Activated T-helper 1 cell treated with Interleukin-2 at 50 U/mL for 16 hours (primary cell): ENCODE measurements around the gene TMEM50A.
A peak's percentile ranks its signal among the peaks of the same experiment; 100 is the strongest.
"Not testable (repeated sequence)": the region's sequence is repeated elsewhere in the genome, so short reads cannot be mapped to it uniquely, and the experiment has no call there.

ENCODE experiments used
- DNase-seq: peaks from one replicate; pipeline ENCODE4 v3.0.0-alpha.2; 2020; ENCODE audit warnings: low read depth

TMEM50A gene

DNA sequence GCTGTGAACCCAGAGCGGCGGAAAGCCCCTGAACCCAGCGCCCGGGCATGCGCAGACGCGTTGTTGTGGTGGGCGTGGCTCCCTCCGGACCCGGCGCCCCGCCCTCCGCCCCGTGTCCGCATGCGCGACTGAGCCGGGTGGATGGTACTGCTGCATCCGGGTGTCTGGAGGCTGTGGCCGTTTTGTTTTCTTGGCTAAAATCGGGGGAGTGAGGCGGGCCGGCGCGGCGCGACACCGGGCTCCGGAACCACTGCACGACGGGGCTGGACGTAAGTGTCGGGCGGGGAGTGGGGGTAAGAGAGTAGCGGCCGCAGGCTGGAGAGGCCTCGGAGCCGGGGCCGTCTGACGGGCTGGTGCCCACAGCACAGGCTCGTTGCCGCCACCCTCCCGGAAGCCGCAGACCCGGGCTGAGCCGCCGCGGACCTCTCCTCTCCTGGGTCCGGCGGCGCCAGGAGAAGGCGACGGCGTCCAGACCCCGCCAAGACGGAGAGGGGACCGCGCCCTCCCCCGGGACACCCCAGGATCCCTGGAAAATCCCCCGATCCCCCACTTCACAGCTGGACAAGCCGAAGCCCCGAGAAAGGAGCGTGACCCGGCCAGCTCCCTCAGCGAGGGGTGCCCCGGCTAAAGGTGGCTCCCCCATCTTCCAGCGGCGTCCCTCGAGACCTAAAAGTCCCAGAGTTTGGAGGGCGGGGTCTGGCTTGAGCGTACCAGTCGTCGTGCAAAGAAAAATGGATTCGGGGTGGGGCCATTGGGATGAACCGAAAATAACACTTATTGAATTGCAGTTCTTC, at the start of gene TMEM50A:
Gene TMEM50A, plus strand, starts transcription at position 147 of the 794 bp plus-strand sequence. CDS start 2,153 bp downstream, outside the sequence.
- peak; percentile 87 for DNase-seq

DNA sequence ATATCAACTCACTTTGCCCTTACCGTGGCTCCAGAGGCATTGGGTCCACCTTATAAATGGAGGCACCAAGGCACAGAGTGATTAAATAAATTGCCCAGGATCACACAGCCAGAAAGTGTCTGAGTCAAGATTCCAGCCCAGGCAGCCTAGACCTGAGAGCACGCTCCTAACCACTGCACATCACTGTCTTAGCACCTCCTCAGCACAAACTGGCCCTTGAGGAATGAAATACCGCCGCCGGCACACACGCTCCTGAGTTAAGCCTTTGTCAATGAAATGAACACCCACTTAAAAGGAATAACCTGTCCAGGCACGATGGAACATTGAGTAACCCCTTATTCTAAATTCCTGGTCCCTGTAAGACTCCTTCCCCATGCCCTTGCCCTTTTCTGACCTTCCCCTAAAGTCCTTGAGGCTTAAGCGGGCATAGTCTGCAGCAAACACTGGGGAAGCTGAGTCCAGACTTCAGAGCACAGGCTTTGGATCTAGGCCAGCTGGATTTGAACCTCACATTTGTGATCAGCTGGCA, 49.5 kb upstream of the TMEM50A start:
- DNase-seq: not testable (repeated sequence)

DNA sequence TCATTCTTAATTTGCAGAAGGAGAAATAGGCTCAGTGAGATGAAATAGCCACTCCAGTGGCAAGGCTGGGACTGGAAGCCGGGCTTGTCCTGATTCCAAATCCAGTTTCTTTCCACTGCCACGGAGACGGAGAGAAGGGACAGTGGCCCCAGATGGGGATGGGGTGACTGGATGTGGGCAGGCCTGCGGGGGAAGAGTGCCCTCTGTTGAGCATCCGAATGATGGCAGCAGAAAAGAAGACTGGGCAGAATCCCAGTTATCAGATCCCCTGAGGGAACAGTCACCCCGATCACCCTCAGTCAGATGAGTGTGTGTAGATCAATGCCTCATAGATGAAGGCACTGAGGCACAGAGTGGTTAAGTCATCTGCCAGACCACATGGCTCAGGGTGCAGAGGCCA, 48.1 kb upstream of the TMEM50A start:
- not testable (repeated sequence) for DNase-seq

DNA sequence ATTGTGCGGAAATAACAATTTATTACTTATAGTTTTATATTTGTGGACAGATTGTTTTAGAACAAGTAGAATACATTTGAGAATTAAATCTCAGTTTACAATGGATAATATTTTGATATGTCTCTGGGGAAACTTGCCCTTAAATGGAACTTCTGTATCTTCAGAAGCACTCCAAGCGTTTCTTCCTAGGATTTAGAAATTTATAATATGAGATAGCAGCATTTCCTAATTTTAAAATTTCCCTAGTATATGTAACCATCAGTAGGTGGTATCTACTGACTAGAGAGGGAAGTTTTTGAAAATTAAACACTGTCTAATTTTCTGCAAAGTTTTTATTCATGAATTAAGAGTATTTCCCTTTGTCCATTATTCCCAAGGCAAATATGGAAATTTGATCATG, 44.7 kb upstream of the TMEM50A start:
- not testable (repeated sequence) for DNase-seq

DNA sequence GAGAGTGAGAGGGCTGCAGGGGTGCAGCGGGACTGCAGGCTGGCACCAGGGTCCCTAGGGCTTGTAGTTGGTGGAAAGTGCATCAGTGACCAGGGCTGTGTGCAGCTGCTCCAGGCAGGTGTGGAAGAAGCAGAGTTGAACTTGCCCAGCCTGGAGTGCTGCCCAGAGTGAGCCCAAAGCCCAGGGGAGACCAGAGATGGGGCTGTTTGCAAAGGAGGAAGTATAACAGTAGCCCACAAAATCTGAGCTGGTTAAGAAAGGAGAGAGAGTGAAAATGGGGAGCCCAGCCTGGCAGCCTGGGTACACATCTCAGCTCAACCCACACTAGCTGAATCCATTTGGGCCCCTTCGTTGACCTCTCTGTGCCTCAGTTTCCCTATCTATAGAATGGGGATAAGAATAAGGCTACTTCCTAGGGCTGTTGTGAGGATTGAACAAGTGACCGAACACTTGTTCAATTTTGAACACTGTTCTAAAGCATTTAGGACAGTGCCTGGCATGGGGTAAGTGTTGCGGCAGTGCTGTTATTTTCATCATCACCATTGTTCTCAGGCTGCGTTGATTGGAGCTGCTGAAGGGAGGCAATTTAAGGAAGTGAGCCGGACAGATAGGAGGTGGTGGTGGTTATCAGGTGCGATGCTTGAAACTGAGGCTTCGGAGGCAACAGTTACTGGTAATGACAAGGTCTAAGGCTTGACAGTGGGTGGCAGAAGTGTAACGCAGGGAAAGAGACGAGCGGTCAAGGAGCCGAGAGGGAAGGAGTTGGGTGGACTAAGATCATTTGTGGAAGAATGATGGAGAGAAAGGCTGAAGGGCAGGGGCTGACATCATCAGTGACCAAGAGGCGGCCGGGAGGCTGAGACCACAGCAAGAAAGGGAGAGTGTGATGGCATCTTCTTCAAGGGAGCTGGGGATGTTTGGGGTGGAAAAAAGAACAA, 43.0 kb upstream of the TMEM50A start:
- not testable (repeated sequence) for DNase-seq

DNA sequence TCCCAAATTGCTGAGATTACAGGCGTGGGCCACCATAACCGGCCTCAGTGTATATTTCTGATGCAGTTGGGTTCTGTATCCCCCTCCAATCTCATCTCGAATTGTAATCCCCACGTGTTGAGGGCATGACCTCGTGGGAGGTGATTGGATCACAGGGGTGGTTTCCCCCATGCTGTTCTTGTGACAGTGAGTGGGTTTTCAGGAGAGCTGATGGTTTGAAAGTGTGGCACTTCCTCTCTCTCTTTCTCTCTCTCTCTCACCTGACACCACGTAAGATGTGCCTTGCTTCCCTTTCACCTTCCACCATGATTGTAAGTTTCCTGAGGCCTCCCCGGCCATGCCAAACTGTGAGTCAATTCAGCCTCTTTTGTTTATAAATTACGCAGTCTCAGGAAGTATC, 41.6 kb upstream of the TMEM50A start:
- not testable (repeated sequence) for DNase-seq

DNA sequence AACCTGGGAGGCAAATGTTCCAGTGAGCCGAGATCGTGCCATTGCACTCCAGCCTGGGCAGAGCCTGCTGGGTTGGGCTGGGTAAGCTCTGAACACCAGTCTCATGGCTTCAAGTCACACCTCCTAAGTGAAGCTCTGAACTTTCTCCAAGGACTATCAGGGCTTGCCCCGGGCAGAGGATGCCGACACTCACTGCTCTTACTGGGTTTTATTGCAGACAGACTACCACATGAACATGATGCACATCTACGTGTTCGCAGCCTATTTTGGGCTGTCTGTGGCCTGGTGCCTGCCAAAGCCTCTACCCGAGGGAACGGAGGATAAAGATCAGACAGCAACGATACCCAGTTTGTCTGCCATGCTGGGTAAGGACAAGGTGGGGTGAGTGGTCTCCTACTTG, 37.4 kb upstream of the TMEM50A start:
- DNase-seq: not testable (repeated sequence)

DNA sequence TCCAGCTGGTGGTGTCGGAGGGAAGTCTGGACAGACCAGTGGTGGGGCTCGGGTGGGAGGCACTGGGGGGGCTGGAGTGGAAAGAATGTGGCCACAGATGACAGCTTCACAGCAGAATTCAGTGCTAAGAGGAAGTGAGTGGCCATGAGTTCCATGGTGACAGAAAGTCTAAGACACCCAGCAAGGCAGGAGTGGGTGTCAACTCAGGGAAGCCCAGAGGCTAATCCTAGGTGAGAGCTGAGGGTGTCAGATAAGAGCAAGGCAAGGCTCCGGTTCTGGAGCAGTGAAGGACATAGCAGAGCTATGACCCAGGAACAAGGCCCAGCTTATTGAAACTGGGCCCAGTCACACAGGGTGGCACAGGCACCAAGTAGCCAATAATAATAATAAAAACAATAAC, 35.8 kb upstream of the TMEM50A start:
- DNase-seq: not testable (repeated sequence)

DNA sequence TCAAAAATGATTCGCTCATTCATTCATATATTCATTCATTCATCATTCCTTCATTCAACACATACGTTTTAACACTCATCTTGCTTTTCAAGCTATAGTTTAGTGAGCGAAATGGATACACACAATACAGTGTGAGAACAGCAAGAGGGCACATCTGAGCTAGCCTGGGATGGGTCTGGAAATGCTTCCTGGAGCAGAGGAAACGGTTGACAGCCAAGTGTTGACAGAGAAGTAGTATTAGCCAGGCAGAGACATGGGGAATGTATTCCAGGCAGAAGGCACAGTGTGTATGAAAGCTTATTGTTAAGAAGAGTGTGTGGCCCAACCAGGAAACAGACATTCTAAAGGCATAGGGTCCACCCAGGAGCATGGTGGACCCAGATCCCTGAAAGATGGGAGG, 33.2 kb upstream of the TMEM50A start:
- not testable (repeated sequence) for DNase-seq

DNA sequence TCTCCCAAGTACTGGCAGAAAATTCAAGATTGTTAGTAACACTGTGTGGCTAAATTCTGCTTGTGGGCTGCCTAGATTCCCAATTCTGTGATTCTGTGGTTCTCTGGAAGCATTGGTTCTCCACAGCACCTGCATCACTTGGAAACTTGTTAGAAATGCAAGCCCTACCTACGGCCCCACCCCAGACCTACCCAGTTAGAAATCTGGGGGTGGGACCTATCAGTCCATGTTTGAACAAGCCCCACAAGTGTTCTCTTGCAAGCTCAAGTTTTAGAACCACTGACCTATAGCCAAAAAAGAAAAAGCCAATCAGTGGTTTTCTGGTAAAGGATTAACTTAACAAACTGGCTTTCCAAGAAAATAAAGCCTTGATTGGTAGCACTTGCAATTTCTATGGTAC, 30.0 kb upstream of the TMEM50A start:
- not testable (repeated sequence) for DNase-seq

DNA sequence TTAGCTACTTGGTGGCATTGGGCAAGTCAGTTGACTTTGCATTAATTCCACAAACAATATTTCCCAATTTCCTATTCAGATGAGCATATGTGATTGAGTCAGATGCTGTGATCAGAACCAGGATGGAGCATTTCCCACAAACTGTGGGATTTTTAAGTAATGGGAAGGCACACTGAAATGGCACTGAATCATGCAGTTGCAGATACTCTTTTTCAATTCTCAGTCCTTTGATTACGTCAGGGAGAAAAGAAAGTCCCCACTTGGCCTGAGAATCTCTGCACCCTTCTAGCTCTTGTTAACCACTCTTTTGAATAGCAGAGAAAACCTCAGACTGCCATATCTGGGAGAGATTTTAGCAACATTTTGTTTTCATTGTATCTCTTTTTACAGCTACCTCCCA, 29.0 kb upstream of the TMEM50A start:
- not testable (repeated sequence) for DNase-seq

DNA sequence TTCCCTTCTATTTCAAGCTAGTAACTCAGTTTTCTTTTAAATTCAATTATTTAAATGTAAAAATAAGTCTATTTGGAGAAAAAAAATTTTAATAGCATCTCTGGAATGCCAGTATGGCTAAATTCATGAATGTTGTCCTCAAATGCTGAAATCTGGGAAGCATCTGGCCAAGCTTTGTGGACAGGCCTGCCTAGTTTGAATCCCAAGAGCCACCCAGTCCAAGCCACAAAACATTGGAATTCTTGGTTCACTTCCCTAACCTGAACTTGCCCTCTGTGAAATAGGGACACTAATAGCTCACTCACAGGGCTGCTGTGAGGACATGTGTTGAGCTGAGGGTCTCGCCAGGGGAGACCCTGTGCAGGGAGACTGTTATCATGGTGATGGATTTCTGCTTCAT, 28.6 kb upstream of the TMEM50A start:
- not testable (repeated sequence) for DNase-seq

DNA sequence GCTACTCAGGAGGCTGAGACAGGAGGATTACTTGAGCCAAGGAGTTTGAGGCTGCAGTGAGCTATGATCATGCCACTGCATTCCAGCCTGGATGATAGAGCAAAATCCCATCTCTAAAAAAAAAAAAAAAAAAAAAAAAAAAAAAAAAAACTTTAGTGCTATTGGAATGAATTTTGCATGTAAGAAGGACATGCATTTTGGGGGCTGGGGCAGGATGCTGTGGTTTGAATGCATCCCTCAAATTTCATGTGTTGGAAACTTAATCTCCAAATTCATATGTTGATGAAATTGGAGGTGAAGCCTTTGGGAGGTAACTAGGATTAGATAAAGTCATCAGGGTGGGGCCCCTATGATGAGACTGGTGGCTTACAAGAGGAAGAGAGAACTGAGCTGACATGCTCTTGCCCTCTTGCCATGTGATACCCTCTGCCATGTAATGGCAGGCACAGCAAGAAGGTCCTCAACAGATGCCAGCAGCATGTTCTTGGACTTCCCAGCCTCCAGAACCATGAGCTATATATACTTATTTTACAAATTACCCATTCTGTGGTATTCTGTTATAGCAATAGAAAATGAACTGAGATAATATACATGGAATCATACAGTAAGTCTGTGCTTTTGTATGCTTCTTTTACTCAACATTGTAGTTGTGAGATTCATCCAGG, 25.2 kb upstream of the TMEM50A start:
- not testable (repeated sequence) for DNase-seq

DNA sequence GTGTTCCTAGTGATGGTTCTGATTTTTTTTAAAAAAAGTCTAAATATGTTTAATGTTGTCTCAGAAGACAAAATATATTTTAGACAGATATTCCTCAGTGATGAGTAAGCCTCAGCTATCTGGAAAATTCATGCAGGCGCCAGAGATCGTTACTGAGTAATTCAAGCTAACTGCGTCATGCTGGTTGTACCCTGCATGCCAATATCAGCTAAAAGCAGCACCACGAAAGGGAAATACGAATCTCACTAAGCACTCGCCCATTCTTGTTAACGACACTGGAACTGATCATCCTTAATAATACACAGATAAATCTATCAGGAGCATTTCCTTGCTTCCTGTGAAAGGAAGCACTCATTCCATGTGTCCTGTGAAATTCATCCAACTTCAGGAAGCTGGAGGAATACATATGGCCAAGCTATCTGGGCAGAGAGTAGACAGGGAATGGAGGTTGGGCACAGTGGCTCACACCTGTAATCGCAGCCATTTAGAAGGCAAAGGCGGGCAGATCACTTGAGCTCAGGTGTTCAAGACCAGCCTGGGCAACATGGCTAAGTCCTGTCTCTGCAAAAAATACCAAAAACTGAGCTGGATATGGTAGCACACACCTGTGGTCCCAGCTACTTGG, 17.7 kb upstream of the TMEM50A start:
- DNase-seq: not testable (repeated sequence)

DNA sequence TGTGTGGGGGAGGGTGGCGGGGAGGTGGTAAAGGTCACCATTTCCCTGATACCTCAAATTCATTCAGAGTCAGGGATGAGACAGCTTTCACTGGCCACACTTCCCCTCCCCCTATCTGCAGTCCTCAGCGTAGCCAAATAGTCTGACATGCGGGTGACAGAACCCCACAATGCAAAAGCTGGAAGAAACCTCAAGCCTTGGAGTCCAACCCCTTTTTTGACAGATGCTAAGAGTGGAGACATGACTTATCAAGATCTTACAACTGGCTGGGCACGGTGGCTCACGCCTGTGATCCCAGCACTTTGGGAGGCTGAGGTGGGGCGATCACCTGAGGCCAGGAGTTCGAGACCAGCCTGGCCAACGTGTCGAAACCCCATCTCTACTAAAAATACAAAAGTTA, 16.0 kb upstream of the TMEM50A start:
- DNase-seq: not testable (repeated sequence)

DNA sequence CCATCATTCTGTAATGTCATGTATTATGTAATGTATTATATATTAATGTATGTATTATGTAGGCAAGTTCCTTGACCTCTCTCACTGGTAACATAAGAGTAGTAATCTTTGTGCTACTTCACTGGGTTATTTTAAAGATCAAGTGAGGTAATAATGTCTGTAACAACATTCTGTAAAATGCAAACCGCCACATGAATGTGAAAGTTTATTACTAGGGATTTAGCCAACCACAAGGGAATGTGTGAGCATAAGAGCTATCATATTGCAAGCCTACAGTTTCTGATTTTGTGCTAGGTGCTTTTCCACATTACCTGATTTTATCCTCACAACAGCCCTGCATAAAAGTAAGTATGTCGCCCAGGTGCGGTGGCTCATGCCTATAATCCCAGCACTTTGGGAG, 13.7 kb upstream of the TMEM50A start:
- DNase-seq: not testable (repeated sequence)

DNA sequence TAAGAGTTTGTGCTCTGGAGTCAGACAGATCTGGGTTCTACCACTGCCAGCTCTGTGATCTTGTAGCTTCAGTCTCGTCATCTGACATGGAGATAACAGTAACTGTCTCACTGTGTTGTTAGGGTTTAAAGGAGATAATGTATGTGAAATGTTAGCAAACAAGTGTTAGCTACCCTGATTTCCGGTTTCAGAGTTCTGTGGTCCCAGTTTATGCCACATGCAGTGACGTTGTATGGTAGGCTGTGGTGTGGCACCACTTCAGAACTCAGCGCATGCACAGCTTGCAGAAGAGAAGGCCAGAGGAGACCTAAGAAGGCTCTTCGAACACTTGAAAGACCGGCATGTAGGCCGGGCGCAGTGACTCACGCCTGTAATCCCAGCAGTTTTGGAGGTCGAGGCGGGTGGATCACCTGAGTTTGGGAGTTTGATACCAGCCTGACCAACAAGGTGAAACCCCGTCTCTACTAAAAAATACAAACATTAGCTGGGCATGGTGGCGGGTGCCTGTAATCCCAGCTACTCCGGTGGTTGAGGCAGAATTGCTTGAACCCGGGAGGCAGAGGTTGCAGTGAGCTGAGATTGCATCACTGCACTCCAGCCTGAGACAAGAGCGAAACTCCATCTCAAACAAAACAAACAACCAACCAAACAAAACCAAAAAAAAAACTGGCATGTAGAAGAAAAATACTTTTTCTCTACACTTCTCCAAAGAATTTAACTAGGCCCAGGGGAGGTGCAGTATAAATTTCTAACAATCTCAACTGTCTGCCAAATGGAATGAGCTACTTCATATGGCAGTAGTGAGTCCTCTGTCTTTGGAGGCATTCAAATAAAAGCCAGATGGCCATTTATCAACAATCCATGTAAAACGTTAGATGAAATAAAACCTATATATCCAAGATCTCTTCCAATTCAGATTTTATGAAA, 10.0 kb upstream of the TMEM50A start:
- DNase-seq: not testable (repeated sequence)

DNA sequence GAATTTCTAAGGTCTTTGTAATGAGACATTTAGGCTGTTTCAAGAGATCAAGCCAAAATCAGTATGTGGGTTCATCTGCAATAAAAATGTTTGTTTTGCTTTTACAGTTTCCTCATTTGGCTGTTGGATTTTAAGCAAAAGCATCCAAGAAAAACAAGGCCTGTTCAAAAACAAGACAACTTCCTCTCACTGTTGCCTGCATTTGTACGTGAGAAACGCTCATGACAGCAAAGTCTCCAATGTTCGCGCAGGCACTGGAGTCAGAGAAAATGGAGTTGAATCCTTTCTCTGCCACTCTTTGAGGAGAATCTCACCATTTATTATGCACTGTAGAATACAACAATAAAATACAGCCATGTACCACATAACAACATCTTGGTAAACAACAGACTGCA, 9.3 kb upstream of the TMEM50A start:
- not testable (repeated sequence) for DNase-seq

DNA sequence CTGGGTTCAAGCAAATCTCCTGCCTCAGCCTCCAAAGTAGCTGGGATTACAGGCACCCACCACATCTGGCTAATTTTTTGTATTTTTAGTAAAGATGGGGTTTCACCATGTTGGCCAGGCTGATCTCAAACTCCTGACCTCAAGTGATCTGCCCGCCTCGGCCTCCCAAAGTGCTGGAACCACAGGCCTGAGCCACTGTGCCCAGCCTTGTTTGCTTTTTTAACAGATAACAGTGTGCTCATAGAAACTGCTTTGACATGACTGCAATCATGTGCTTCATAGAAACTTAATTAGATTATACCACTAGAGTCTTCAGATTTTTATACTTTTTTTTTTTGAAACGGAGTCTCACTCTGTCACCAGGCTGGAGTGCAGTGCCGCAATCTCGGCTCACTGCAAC, 8.8 kb upstream of the TMEM50A start:
- DNase-seq: not testable (repeated sequence)

DNA sequence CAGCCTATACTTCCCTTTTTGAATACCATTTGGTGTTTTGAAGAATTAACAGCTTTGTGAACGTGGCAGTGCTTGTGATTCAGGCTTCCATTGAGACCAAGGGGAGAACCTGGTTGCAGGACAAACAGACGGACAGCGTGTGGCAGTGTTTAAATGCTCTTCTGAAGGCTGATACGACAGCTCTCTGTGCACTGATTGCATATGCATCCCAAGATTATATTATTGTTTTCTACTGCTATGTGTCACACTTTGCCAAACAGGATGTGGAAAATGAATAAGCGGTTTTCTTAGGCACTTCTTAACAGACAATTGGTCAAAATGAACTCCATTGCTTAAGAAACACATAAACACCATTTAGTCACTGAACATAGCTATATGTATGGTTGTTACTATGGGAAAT, 8.2 kb upstream of the TMEM50A start:
- DNase-seq: not testable (repeated sequence)
